Measurements from ENCODE around the gene MRPL20.

Gene MRPL20

DNA sequence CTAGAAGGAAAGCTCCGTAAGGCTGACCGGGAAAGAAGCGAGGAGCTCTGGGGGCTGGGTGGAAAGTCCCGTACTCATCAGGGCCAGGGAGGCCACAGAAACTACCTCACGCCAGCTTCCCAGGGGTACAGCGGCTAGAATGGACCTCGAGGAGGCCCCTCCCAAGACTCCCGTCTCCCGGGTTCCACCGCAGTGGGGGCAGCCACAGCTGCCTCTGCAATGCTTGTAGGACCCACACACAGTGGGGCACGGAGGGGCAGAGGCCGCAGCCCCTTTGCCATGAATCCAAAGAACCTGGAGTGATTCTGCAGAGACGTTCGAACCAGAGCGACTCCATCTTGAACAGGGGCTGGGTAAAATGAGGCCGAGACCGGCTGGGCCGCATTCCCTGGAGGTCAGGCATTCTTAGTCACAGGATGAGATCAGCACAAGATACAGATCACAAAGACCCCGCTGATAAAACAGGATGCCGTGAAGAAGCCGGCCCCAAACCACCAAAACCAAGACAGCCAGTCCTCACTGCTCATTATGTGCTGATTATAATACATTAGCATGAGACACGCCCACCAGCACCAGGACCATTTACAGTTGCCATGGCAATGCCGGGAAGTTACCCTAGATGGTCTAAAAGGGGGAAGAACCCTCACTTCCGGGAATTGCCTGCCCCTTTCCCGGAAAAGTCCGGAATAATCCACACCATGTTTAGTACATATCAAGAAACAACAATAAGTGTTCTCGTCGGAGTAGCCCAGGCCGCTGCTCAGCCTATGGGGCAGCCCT lies 15.6 kb upstream of the MRPL20 start:
- Histone ChIP-seq H3K79me2 (ENCODE audit: insufficient read depth, low read depth) (no peaks in the 10 kb centered on the region), H3K27me3 (ENCODE audit: insufficient read depth, low read depth) (peaks cover 4% of the 10 kb centered on the region; the same call in 1 of the 2 replicates), H3K36me3 (ENCODE audit: insufficient read depth) (no peaks in the 10 kb centered on the region), H3K4me2 (0 out of 2 replicates have a peak overlapping the region, but pooled peaks have one; percentile 14), H3K4me3 (IDR thresholded peaks at IDR 0.05; ENCODE audit: insufficient read depth, low read depth, low read length) (no peak overlapping the region), H3K9ac (no peak overlapping the region), H4K20me1 (ENCODE audit: insufficient read depth) (no peaks in the 10 kb centered on the region), H2AFZ (ENCODE audit: low read depth) (peak overlapping the region; percentile 42; the same call in 1 of the 2 replicates), H3K4me1 (ENCODE audit: low read depth, poor library complexity, severe bottlenecking) (peaks cover 13% of the 10 kb centered on the region), H3K27ac (no peak overlapping the region)
- TF ChIP-seq, protein P1, sequence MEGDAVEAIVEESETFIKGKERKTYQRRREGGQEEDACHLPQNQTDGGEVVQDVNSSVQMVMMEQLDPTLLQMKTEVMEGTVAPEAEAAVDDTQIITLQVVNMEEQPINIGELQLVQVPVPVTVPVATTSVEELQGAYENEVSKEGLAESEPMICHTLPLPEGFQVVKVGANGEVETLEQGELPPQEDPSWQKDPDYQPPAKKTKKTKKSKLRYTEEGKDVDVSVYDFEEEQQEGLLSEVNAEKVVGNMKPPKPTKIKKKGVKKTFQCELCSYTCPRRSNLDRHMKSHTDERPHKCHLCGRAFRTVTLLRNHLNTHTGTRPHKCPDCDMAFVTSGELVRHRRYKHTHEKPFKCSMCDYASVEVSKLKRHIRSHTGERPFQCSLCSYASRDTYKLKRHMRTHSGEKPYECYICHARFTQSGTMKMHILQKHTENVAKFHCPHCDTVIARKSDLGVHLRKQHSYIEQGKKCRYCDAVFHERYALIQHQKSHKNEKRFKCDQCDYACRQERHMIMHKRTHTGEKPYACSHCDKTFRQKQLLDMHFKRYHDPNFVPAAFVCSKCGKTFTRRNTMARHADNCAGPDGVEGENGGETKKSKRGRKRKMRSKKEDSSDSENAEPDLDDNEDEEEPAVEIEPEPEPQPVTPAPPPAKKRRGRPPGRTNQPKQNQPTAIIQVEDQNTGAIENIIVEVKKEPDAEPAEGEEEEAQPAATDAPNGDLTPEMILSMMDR (conservative IDR thresholded peaks at IDR 0.05; ENCODE audit: low read depth, low read length) = no peak

DNA sequence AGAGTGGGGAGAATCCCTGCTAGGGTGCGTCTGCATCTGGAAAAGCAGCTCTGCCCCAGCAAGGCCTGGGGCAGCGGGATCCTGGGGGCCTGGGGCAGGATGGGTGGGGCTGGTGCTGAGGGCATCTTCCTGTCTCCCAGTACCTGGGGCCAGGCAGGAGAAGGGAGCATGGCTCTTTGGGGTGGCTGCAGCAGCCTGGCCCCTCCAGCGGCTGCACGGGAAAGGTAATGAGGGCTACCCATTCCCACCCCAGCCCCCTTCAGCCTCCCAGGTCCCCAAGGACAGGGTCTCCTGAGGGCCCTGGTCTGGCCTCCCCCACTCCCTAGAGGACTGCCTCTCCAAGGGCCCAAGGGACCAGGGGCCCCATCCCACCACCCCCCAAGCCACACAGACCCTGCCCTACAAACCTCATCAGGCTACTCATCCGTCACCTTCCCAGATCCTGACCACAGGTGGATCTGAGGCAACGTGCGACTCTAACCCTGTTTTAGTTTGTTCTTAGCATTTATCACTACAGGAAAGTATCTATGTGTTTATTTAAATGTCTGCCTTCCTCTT lies 14.9 kb upstream of the MRPL20 start:
- Histone ChIP-seq H4K20me1 (ENCODE audit: insufficient read depth) (no peaks in the 10 kb centered on the region), H3K27me3 (ENCODE audit: insufficient read depth, low read depth) (peaks cover 4% of the 10 kb centered on the region; the same call in 1 of the 2 replicates), H3K79me2 (ENCODE audit: insufficient read depth, low read depth) (no peaks in the 10 kb centered on the region), H2AFZ (ENCODE audit: low read depth) (peak overlapping the region; percentile 42; the same call in 1 of the 2 replicates), H3K4me1 (ENCODE audit: low read depth, poor library complexity, severe bottlenecking) (peaks cover 13% of the 10 kb centered on the region), H3K9ac (no peak overlapping the region), H3K36me3 (ENCODE audit: insufficient read depth) (no peaks in the 10 kb centered on the region), H3K27ac (no peak overlapping the region), H3K4me2 (0 out of 2 replicates have a peak overlapping the region, but pooled peaks have one; percentile 14), H3K4me3 (IDR thresholded peaks at IDR 0.05; ENCODE audit: insufficient read depth, low read depth, low read length) (no peak overlapping the region)
- TF ChIP-seq, protein P1 (conservative IDR thresholded peaks at IDR 0.05; ENCODE audit: low read depth, low read length) = no peak

DNA sequence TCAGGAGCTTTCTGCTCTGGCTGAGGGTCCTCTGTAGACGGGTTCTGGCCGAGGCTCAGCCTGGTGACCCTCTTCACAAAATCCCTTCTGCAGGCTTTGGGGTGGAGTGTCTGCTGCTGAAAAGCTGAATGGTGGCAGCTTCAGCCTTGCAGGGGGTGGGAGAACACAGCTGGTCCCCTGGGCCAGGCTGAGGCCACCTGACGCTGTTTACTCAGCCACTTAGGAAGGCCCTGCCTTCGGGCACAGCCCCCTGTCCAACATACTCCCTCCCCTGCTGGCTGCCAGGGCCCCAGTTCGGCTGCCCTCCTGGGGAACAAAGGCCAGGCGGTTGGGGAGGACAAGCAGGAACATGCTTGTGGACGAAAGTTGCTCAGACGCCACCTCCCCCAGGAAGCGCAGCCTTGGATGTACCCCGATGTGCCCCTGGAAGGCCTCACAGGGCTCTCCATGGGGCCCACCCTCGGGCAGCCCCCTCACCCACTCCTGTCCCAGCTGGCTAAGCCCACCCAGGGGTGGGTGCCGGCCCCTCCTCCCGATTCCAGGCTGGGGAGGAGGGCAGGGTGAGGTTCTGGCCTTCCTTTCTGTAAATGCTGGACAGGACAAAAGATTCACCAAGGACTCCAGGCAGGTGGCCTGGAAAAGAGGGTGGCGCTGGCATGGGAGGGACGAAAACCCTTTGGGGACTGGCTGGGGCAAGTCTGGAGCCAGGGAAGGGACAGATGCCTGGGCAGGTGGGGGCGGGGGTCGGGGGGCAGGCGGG lies 14.2 kb upstream of the MRPL20 start, which contains the start of gene ANKRD65:
Gene ANKRD65, minus strand, starts transcription at position 130 of the 760 bp plus-strand sequence. CDS start 271 bp downstream, outside the sequence.
- no peak within 1 kb of the TSS for H3K4me2 ChIP-seq
- no peak within 1 kb of the TSS for H3K4me3 ChIP-seq (IDR thresholded peaks at IDR 0.05; ENCODE audit: insufficient read depth, low read depth, low read length)
- H3K36me3 ChIP-seq (ENCODE audit: insufficient read depth) = no peaks in the 10 kb centered on the region
- no peak within 1 kb of the TSS for H2AFZ ChIP-seq (ENCODE audit: low read depth)
- no peaks in the 10 kb centered on the region for H4K20me1 ChIP-seq (ENCODE audit: insufficient read depth)
- no peak within 1 kb of the TSS for H3K27ac ChIP-seq
- peaks cover 13% of the 10 kb centered on the region for H3K4me1 ChIP-seq (ENCODE audit: low read depth, poor library complexity, severe bottlenecking)
- peaks cover 4% of the 10 kb centered on the region; the same call in 1 of the 2 replicates for H3K27me3 ChIP-seq (ENCODE audit: insufficient read depth, low read depth)
- TF ChIP-seq, protein P1 (conservative IDR thresholded peaks at IDR 0.05; ENCODE audit: low read depth, low read length) = no peak
- no peaks in the 10 kb centered on the region for H3K79me2 ChIP-seq (ENCODE audit: insufficient read depth, low read depth)
- no peak within 1 kb of the TSS for H3K9ac ChIP-seq

DNA sequence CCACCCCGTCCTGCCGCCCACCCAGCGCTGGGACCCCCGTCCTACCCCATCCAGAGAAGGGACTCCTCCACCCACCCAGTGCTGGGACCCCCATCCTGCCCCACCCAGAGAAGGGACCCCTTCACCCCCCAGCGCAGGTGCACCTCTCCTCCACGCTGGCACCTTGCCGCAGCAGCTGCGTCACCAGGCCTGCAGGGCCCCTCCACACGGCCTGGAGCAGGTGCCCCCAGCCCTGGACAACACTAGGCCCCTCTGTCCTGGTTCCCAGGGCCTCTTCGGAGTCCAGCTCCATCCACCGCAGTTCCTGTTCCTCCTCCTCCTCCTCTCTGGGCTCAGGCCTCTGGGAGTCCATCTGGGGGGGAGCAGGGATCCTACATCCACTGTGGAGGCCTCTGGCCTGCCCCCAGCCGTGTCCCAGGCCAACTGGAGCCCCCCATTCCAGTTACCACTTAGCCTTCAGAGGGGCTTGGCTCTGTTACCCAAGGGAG lies 13.6 kb upstream of the MRPL20 start:
- Histone ChIP-seq H3K27me3 (ENCODE audit: insufficient read depth, low read depth) (0 out of 2 replicates have a peak, but pooled peaks cover 4% of the 10 kb centered on the region), H4K20me1 (ENCODE audit: insufficient read depth) (no peaks in the 10 kb centered on the region), H3K4me1 (ENCODE audit: low read depth, poor library complexity, severe bottlenecking) (peaks cover 13% of the 10 kb centered on the region), H3K9ac (no peak overlapping the region), H3K4me3 (IDR thresholded peaks at IDR 0.05; ENCODE audit: insufficient read depth, low read depth, low read length) (no peak overlapping the region), H3K4me2 (no peak overlapping the region), H3K79me2 (ENCODE audit: insufficient read depth, low read depth) (no peaks in the 10 kb centered on the region), H3K36me3 (ENCODE audit: insufficient read depth) (no peaks in the 10 kb centered on the region), H3K27ac (no peak overlapping the region), H2AFZ (ENCODE audit: low read depth) (no peak overlapping the region)
- TF ChIP-seq, protein P1 (conservative IDR thresholded peaks at IDR 0.05; ENCODE audit: low read depth, low read length) = no peak
